GM19043 (cell line): ENCODE measurements around the gene RSAD1.

ENCODE experiments used
- ATAC-seq: cut with Tn5 transposase; IDR thresholded peaks from one replicate; pipeline ENCODE4 v1.9.1; 2021; ENCODE audit warnings: low read depth; ENCODE audit not compliant: unreplicated experiment

The RSAD1 gene

GRCh38 chr17:50457621-50458020, 21.0 kb upstream of the RSAD1 start:
- ATAC-seq, result no peak

- ATAC-seq, result no peak
Measured at GRCh38 chr17:50458270-50458669, 20.4 kb upstream of the RSAD1 start.

GRCh38 chr17:50458701-50459676, 19.7 kb upstream of the RSAD1 start:
- ATAC-seq, result no peak

GRCh38 chr17:50459756-50460155, 18.9 kb upstream of the RSAD1 start:
- no peak for ATAC-seq

- ATAC-seq, result no peak
Measured at GRCh38 chr17:50460831-50461526, 17.7 kb upstream of the RSAD1 start.

- no peak for ATAC-seq
Measured at GRCh38 chr17:50461550-50462132, 17.0 kb upstream of the RSAD1 start.

- no peak for ATAC-seq
Measured at GRCh38 chr17:50462446-50462845, 16.2 kb upstream of the RSAD1 start.

GRCh38 chr17:50464121-50464520, 14.5 kb upstream of the RSAD1 start:
- no peak for ATAC-seq

GRCh38 chr17:50464736-50465135, 13.9 kb upstream of the RSAD1 start:
- ATAC-seq, result no peak

GRCh38 chr17:50465171-50465570, 13.5 kb upstream of the RSAD1 start:
- ATAC-seq, result no peak

- ATAC-seq, result no peak
Measured at GRCh38 chr17:50465635-50466034, 13.0 kb upstream of the RSAD1 start.

GRCh38 chr17:50466371-50467113, 12.1 kb upstream of the RSAD1 start:
- ATAC-seq, result no peak

GRCh38 chr17:50467114-50467854, 11.4 kb upstream of the RSAD1 start:
- ATAC-seq, result no peak

GRCh38 chr17:50467855-50468303, 10.8 kb upstream of the RSAD1 start:
- no peak for ATAC-seq

GRCh38 chr17:50468304-50469207, 10.1 kb upstream of the RSAD1 start, which contains the start of gene CHAD:
CHAD (minus strand) TSS chr17:50468880; CDS start chr17:50468813, 67 bp downstream.
- ATAC-seq, result no peak

- no peak for ATAC-seq
Measured at GRCh38 chr17:50469208-50469605, 9.5 kb upstream of the RSAD1 start.

- no peak for ATAC-seq
Measured at GRCh38 chr17:50469671-50470305, 8.9 kb upstream of the RSAD1 start.

GRCh38 chr17:50470426-50470825, 8.2 kb upstream of the RSAD1 start:
- no peak for ATAC-seq
